Common myeloid progenitor, CD34-positive (primary cell): ENCODE data around the gene PCDHB7.
A peak's percentile ranks its signal among the peaks of the same experiment; 100 is the strongest.
"Not testable (repeated sequence)": the region's sequence is repeated elsewhere in the genome, so short reads cannot be mapped to it uniquely, and the experiment has no call there.

Source experiments
- CTCF ChIA-PET: fragments of 350-600 bp; sonication (Branson Sonifier 250); formaldehyde crosslinking; loops from one replicate; lab custom pipeline; 2021; ENCODE audit warnings: antibody characterized with exemption; lab: Charles Lee
- POLR2A ChIA-PET: fragments of 350-600 bp; sonication (Branson Sonifier 250); formaldehyde crosslinking; loops from one replicate; lab custom pipeline; 2021; ENCODE audit warnings: antibody characterized with exemption; lab: Charles Lee
- DNase-seq, 3 donors: peaks; one replicate each; pipeline versions ENCODE4 v3.0.0 to v3.0.0-alpha.2; 2013
- H3K27ac ChIP-seq, 2 experiments: 1 replicate in 1 of 2; 2 replicates in 1 of 2; pipeline ENCODE4 v1.7.0; 2013; ENCODE audit warnings: inconsistent platforms in 2 of 2, low read length in 2 of 2, mild to moderate bottlenecking in 2 of 2, low read depth in 1 of 2, moderate library complexity in 1 of 2; ENCODE audit not compliant: severe bottlenecking in 2 of 2, insufficient read depth in 1 of 2, poor library complexity in 1 of 2
- H3K27me3 ChIP-seq, 5 experiments: replicated peaks in 2 of 5; 1 replicate in 3 of 5; 2 replicates in 2 of 5; pipeline versions ENCODE4 v1.6.1 to v1.7.0; 2013; ENCODE audit warnings: low read length in 4 of 5, mild to moderate bottlenecking in 2 of 5, moderate library complexity in 2 of 5, inconsistent platforms in 1 of 5; ENCODE audit not compliant: insufficient read depth in 5 of 5, control insufficient read depth in 4 of 5
- H3K36me3 ChIP-seq, 4 experiments: 1 replicate in 2 of 4; 2 replicates in 2 of 4; pipeline versions ENCODE4 v1.6.1 to v1.7.0; 2013; ENCODE audit warnings: low read length in 3 of 4, control low read depth in 1 of 4, mild to moderate bottlenecking in 1 of 4; ENCODE audit not compliant: control insufficient read depth in 4 of 4, insufficient read depth in 4 of 4
- H3K4me1 ChIP-seq, 4 experiments: 1 replicate in 3 of 4; 2 replicates in 1 of 4; pipeline versions ENCODE4 v1.6.1 to v1.7.1; 2013; ENCODE audit warnings: low read length in 3 of 4, mild to moderate bottlenecking in 3 of 4, control low read depth in 1 of 4, inconsistent platforms in 1 of 4, moderate library complexity in 1 of 4; ENCODE audit not compliant: control insufficient read depth in 4 of 4, insufficient read depth in 4 of 4; ENCODE audit errors: control extremely low read depth in 1 of 4
- H3K4me3 ChIP-seq, 7 experiments: 1 replicate in 4 of 7; 2 replicates in 3 of 7; pipeline versions ENCODE4 v1.5.1 to v1.7.0; 2013; ENCODE audit warnings: mild to moderate bottlenecking in 7 of 7, low read length in 6 of 7, moderate library complexity in 6 of 7, inconsistent platforms in 2 of 7, low read depth in 2 of 7, control low read depth in 1 of 7; ENCODE audit not compliant: insufficient read depth in 4 of 7, control insufficient read depth in 1 of 7; ENCODE audit errors: extremely low read depth in 1 of 7
- H3K9me3 ChIP-seq, 5 experiments: 1 replicate in 4 of 5; 2 replicates in 1 of 5; pipeline versions ENCODE4 v1.6.1 to v1.7.1; 2013; ENCODE audit warnings: low read length in 4 of 5, mild to moderate bottlenecking in 2 of 5, inconsistent platforms in 1 of 5, low read depth in 1 of 5, moderate library complexity in 1 of 5; ENCODE audit not compliant: control insufficient read depth in 4 of 5, insufficient read depth in 2 of 5; ENCODE audit errors: control extremely low read depth in 1 of 5
- WGBS: methylation state at CpG from one replicate; pipeline ENCODE4 v1.1.5; 2013; ENCODE audit not compliant: insufficient coverage; 5-methylcytosine and 5-hydroxymethylcytosine counted together

PCDHB7 gene

GRCh38 chr5:141182248-141182647 lies 9.8 kb downstream of the PCDHB7 start, which contains the start of gene PCDHB16:
PCDHB16 (plus strand) TSS chr5:141182387; CDS start chr5:141182560, 173 bp downstream.
- Histone ChIP-seq H3K27ac (no peak within 1 kb of the TSS), H3K36me3 (no peaks in the 10 kb centered on the region), H3K4me1 (no peaks in the 10 kb centered on the region), H3K9me3 (peaks cover 4 to 37% (median 30%) of the 10 kb centered on the region in 5 experiments), H3K4me3 (no peak within 1 kb of the TSS), H3K27me3 (peaks cover 2 to 51% (median 19%) of the 10 kb centered on the region in 5 experiments)
- POLR2A ChIA-PET = no interaction called here
- no peak for DNase-seq
- 15% methylated on average over 11 of the region's 13 CpGs for WGBS
- CTCF ChIA-PET = no interaction called here

GRCh38 chr5:141184117-141184855 lies 11.8 kb downstream of the PCDHB7 start:
- DNase-seq, H3K4me1 ChIP-seq, POLR2A ChIA-PET, CTCF ChIA-PET, H3K4me3 ChIP-seq, H3K36me3 ChIP-seq, H3K27ac ChIP-seq: not testable (repeated sequence)
- WGBS = 30% methylated on average over 8 of the region's 69 CpGs
- H3K27me3 ChIP-seq = peaks cover 2 to 54% (median 17%) of the 10 kb centered on the region in 5 experiments
- H3K9me3 ChIP-seq = peaks cover 4 to 33% (median 26%) of the 10 kb centered on the region in 5 experiments

DNA sequence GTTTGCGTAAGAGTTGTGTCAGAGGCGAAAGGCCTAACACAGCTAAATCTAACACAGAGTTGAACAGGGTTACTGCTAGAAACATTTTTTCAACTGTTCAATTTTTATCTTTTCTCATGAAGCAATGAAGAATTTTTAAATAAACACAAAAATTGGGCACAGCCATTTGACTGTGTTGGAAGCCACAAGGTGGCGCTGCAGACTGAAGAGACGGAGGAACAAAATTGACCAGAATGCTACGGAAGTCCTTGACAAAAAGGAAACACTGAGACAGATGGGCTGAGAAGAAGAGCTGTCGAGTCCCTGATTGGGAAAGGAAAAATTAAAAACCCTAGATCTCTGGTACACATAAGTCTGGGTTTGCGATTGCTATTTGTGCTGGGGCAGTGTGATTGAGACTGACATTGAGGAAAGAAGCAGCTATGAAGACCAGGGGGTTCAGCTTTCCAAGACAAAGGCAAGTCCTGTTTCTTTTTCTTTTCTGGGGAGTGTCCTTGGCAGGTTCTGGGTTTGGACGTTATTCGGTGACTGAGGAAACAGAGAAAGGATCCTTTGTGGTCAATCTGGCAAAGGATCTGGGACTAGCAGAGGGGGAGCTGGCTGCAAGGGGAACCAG lies 14.6 kb downstream of the PCDHB7 start, which contains the start of gene PCDHB9:
Gene PCDHB9, plus strand, starts transcription at position 265 of the 616 bp plus-strand sequence. Its CDS starts 158 bp downstream, at position 423.
- DNase-seq = peak in 2 of 3 donors; percentile 19 to 20
- POLR2A ChIA-PET = interaction anchor here (0.6 kb wide), 1 partner anchor 127 kb away, joined by 6 read pairs; no protein-coding TSS in a partner anchor

GRCh38 chr5:141188682-141189081 lies 16.2 kb downstream of the PCDHB7 start:
- POLR2A ChIA-PET, H3K4me3 ChIP-seq, DNase-seq, CTCF ChIA-PET, H3K36me3 ChIP-seq, H3K4me1 ChIP-seq, H3K27ac ChIP-seq: not testable (repeated sequence)
- Histone ChIP-seq H3K27me3 (peaks cover 5 to 49% (median 10%) of the 10 kb centered on the region in 5 experiments), H3K9me3 (peaks cover 0 to 20% (median 14%) of the 10 kb centered on the region in 5 experiments)
- 23% methylated on average over 5 of the region's 37 CpGs for WGBS

More for the DNA sequence above, 14.6 kb downstream of the PCDHB7 start, which contains the start of gene PCDHB9:
- Histone ChIP-seq H3K36me3 (no peaks in the 10 kb centered on the region), H3K9me3 (peaks cover 0 to 30% (median 21%) of the 10 kb centered on the region in 5 experiments), H3K4me1 (no peaks in the 10 kb centered on the region), H3K4me3 (no peak within 1 kb of the TSS), H3K27me3 (peaks cover 5 to 52% (median 15%) of the 10 kb centered on the region in 5 experiments), H3K27ac (no peak within 1 kb of the TSS)
- WGBS = 25% methylated on average over 6 of the region's 9 CpGs
- CTCF ChIA-PET = no interaction called here

- H3K27ac ChIP-seq, DNase-seq, H3K4me3 ChIP-seq, CTCF ChIA-PET, H3K4me1 ChIP-seq, POLR2A ChIA-PET, H3K36me3 ChIP-seq: not testable (repeated sequence)
- Histone ChIP-seq H3K27me3 (peaks cover 5 to 48% (median 10%) of the 10 kb centered on the region in 5 experiments), H3K9me3 (peaks cover 0 to 19% (median 14%) of the 10 kb centered on the region in 5 experiments)
- WGBS = 17% methylated on average over 14 of the region's 35 CpGs
These were observed 16.7 kb downstream of the PCDHB7 start for GRCh38 chr5:141189131-141189530.

- WGBS = 7% methylated on average over 7 of the region's 10 CpGs
- Histone ChIP-seq H3K27ac (no peak within 1 kb of the TSS), H3K27me3 (peaks cover 3 to 40% (median 8%) of the 10 kb centered on the region in 5 experiments), H3K4me1 (no peaks in the 10 kb centered on the region), H3K9me3 (peaks cover 0 to 16% (median 8%) of the 10 kb centered on the region in 5 experiments), H3K4me3 (no peak within 1 kb of the TSS), H3K36me3 (no peaks in the 10 kb centered on the region)
- peak in 2 of 3 donors; percentile 16 to 18 for DNase-seq
- ChIA-PET POLR2A (interaction anchor here (0.6 kb wide), 1 partner anchor 245 kb away, joined by 3 read pairs; no protein-coding TSS in a partner anchor), CTCF (no interaction called here)
These were observed 19.8 kb downstream of the PCDHB7 start, which contains the start of gene PCDHB10 for GRCh38 chr5:141192110-141192725. PCDHB10 (plus strand) TSS chr5:141192353; CDS start chr5:141192553, 200 bp downstream.
